NCI-H128 (cell line): ENCODE data around the gene HOXA5.

Source experiments
- DNase-seq: peaks from one replicate; lab custom pipeline; 2025; ENCODE audit not compliant: unreplicated experiment; lab: John Stamatoyannopoulos, UW

Gene HOXA5

GRCh38 chr7:27160546-27161213 is 17.2 kb upstream of the HOXA5 start:
- peak; percentile 83 for DNase-seq

- DNase-seq: no peak
Observed at GRCh38 chr7:27160145-27160545, 16.7 kb upstream of the HOXA5 start.

- no peak for DNase-seq
Observed at GRCh38 chr7:27159266-27160144, 16.0 kb upstream of the HOXA5 start.

GRCh38 chr7:27158436-27159265 is 15.2 kb upstream of the HOXA5 start:
- DNase-seq: no peak

GRCh38 chr7:27157702-27158431 is 14.4 kb upstream of the HOXA5 start:
- no peak for DNase-seq

- no peak for DNase-seq
Observed at GRCh38 chr7:27156916-27157701, 13.6 kb upstream of the HOXA5 start.

- no peak for DNase-seq
Observed at GRCh38 chr7:27156508-27156898, 13.0 kb upstream of the HOXA5 start, which contains the start of gene HOXA7. HOXA7 (minus strand) TSS chr7:27156675; CDS start chr7:27156545, 130 bp downstream.

- no peak for DNase-seq
Observed at GRCh38 chr7:27155816-27156507, 12.5 kb upstream of the HOXA5 start.

- no peak for DNase-seq
Observed at GRCh38 chr7:27154901-27155815, 11.7 kb upstream of the HOXA5 start.

GRCh38 chr7:27154369-27154768 is 10.9 kb upstream of the HOXA5 start:
- no peak for DNase-seq

GRCh38 chr7:27153526-27153925 is 10.0 kb upstream of the HOXA5 start:
- DNase-seq: no peak

- no peak for DNase-seq
Observed at GRCh38 chr7:27152816-27153442, 9.4 kb upstream of the HOXA5 start.

GRCh38 chr7:27151931-27152815 is 8.7 kb upstream of the HOXA5 start, which contains the start of gene HOXA3:
HOXA3 (minus strand) TSS chr7:27152583; CDS start chr7:27110640, 41,943 bp downstream.
- DNase-seq: no peak

- no peak for DNase-seq
Observed at GRCh38 chr7:27151341-27151930, 8.0 kb upstream of the HOXA5 start.

GRCh38 chr7:27150568-27151340 is 7.3 kb upstream of the HOXA5 start:
- DNase-seq: peak; percentile 55
